A172 (cell line): ENCODE data around the gene CEACAM8. TPM values are rescaled to one million over a fixed set of nuclear protein-coding genes. Genes with fewer than 3 reads are reported as not detected.
"Not testable (repeated sequence)": the region's sequence is repeated elsewhere in the genome, so short reads cannot be mapped to it uniquely, and the experiment has no call there.

Source experiments
- DNase-seq: peaks from one replicate; pipeline ENCODE4 v3.0.0-alpha.2; 2015; ENCODE audit warnings: low spot score
- total RNA-seq: library from RNA; depleted of rRNA; stranded (reverse); fragments of >200 nt; shearing (Covaris generic); gene quantifications from 2 replicates; pipeline ENCODE4 v1.2.3, GENCODE V29; 2014; rRNA removed

Gene CEACAM8
- total RNA-seq, 1 experiment from 2014 or later, result not detected

GRCh38 chr19:42544146-42544545, 50.6 kb downstream of the CEACAM8 start:
- DNase-seq, result no peak

- DNase-seq, result no peak
Measured at GRCh38 chr19:42542791-42543190, 51.9 kb downstream of the CEACAM8 start.

- DNase-seq, result no peak
Measured at GRCh38 chr19:42540071-42540553, 54.6 kb downstream of the CEACAM8 start.

- DNase-seq, result no peak
Measured at GRCh38 chr19:42538841-42539709, 55.6 kb downstream of the CEACAM8 start.

GRCh38 chr19:42535276-42535675, 59.4 kb downstream of the CEACAM8 start:
- not testable (repeated sequence) for DNase-seq

- DNase-seq, result no peak
Measured at GRCh38 chr19:42534391-42534790, 60.3 kb downstream of the CEACAM8 start.

- no peak for DNase-seq
Measured at GRCh38 chr19:42532891-42533290, 61.8 kb downstream of the CEACAM8 start.

GRCh38 chr19:42531313-42531712, 63.4 kb downstream of the CEACAM8 start:
- no peak for DNase-seq

Other genes starting within 250 kb of the CEACAM8 start
- gene CNFN, start 204.6 kb downstream of the CEACAM8 start, total RNA-seq, result 0.34 and 2.8 TPM in 2 replicates
- gene LIPE, start 167.5 kb downstream of the CEACAM8 start, total RNA-seq, result 1.2 TPM in 1 of 2 replicates, not detected in the other
- gene CXCL17, start 152.0 kb downstream of the CEACAM8 start, total RNA-seq, result not detected in 2 replicates
- 0.67 and 2.2 TPM in 2 replicates for gene CEACAM1, start 66.4 kb downstream of the CEACAM8 start, total RNA-seq
- gene PSG3, start 145.6 kb upstream of the CEACAM8 start, total RNA-seq, result not detected in 2 replicates
- gene PSG8, start 170.8 kb upstream of the CEACAM8 start, total RNA-seq, result not detected in 2 replicates